Upper lobe of right lung (tissue), 1 donor: Measurements from ENCODE around the gene SRP68. TPM values are rescaled to one million over a fixed set of nuclear protein-coding genes. Genes with fewer than 3 reads are reported as not detected.

ENCODE experiments used
- ATAC-seq: fragments of 200-7000 bp; cut with Tn5 transposase; one replicate; pipeline ENCODE4 v1.9.1; 2020; ENCODE audit warnings: mild to moderate bottlenecking, moderate library complexity
- DNase-seq: peaks from one replicate; pipeline ENCODE4 v3.0.0-alpha.2; 2020
- H3K27ac ChIP-seq: fragments of 200-600 bp; one replicate; pipeline ENCODE4 v1.8.0; 2022
- H3K27me3 ChIP-seq: fragments of 200-600 bp; one replicate; pipeline ENCODE4 v1.8.0; 2022; ENCODE audit warnings: mild to moderate bottlenecking
- H3K36me3 ChIP-seq: fragments of 200-600 bp; one replicate; pipeline ENCODE4 v1.8.0; 2022
- H3K4me1 ChIP-seq: fragments of 200-600 bp; one replicate; pipeline ENCODE4 v1.8.0; 2022
- H3K4me3 ChIP-seq: fragments of 200-600 bp; one replicate; pipeline ENCODE4 v1.8.0; 2022; ENCODE audit warnings: mild to moderate bottlenecking
- H3K9me3 ChIP-seq: fragments of 200-600 bp; one replicate; pipeline ENCODE4 v1.8.0; 2022
- CTCF ChIP-seq: fragments of 200-600 bp; IDR thresholded peaks from one replicate; pipeline ENCODE4 v1.8.0; 2022; ENCODE audit warnings: antibody characterized with exemption
- intact Hi-C: fragments of 100-400 bp; cut with DNase I; formaldehyde crosslinking; loops from one replicate; pipeline ENCODE4 v1.11.0; 2022
- total RNA-seq: library from RNA; stranded (reverse); fragmentation: NEBNext Ultra II Directional; extraction: Animal tissue kit (Norgen Biotek cat#: 25700); gene quantifications from one replicate; pipeline ENCODE4 v1.2.1, GENCODE V29; 2021
- donor health status: DM: no; HTN: yes; CAD: no; lungs with severe emphysema.

Gene SRP68
- total RNA-seq, 1 donor from 2014 or later: 74.9 TPM

GRCh38 chr17:76003915-76004314 lies 68.4 kb downstream of the SRP68 start:
- H3K4me3 ChIP-seq: no peak overlapping the region
- no peak for TF ChIP-seq CTCF
- H3K27ac ChIP-seq: peak overlapping the region; percentile 42
- no peaks in the 10 kb centered on the region for H3K9me3 ChIP-seq
- no peaks in the 10 kb centered on the region for H3K36me3 ChIP-seq
- H3K4me1 ChIP-seq: peaks cover 16% of the 10 kb centered on the region
- no peak for DNase-seq
- H3K27me3 ChIP-seq: no peaks in the 10 kb centered on the region
- intact Hi-C loops: no loop called here
- ATAC-seq: no peak

- DNase-seq: no peak
- Histone ChIP-seq H3K9me3 (no peaks in the 10 kb centered on the region), H3K4me3 (no peak overlapping the region), H3K27me3 (no peaks in the 10 kb centered on the region), H3K27ac (no peak overlapping the region), H3K4me1 (peaks cover 25% of the 10 kb centered on the region), H3K36me3 (no peaks in the 10 kb centered on the region)
- no peak for ATAC-seq
- intact Hi-C loops: no loop called here
- no peak for TF ChIP-seq CTCF
These were observed 70.2 kb downstream of the SRP68 start for GRCh38 chr17:76002100-76002499.

- Histone ChIP-seq H3K27me3 (no peaks in the 10 kb centered on the region), H3K4me1 (peaks cover 29% of the 10 kb centered on the region), H3K27ac (no peak within 1 kb of the TSS), H3K4me3 (no peak within 1 kb of the TSS), H3K36me3 (no peaks in the 10 kb centered on the region), H3K9me3 (no peaks in the 10 kb centered on the region)
- TF ChIP-seq CTCF: no peak
- DNase-seq (no peak), ATAC-seq (no peak)
- intact Hi-C loops: no loop called here
These were observed 71.4 kb downstream of the SRP68 start, which contains the start of gene CDK3 for GRCh38 chr17:76000755-76001521. TSS of gene CDK3 (plus strand) at chr17:76000855. CDS start at chr17:76001426, 571 bp downstream.

- peak; percentile 53 for ATAC-seq
- TF ChIP-seq CTCF: peak; percentile 63
- DNase-seq: no peak
- no peak overlapping the region for H3K27ac ChIP-seq
- no peaks in the 10 kb centered on the region for H3K27me3 ChIP-seq
- H3K4me3 ChIP-seq: no peak overlapping the region
- no peaks in the 10 kb centered on the region for H3K9me3 ChIP-seq
- intact Hi-C loops: no loop called here
- no peaks in the 10 kb centered on the region for H3K36me3 ChIP-seq
- H3K4me1 ChIP-seq: peaks cover 29% of the 10 kb centered on the region
These were observed 72.1 kb downstream of the SRP68 start for GRCh38 chr17:76000016-76000754.

- intact Hi-C loops: no loop called here
- DNase-seq (no peak), ATAC-seq (no peak)
- H3K27me3 ChIP-seq: no peaks in the 10 kb centered on the region
- peaks cover 19% of the 10 kb centered on the region for H3K4me1 ChIP-seq
- H3K27ac ChIP-seq: peak overlapping the region; percentile 37
- H3K36me3 ChIP-seq: peaks cover 11% of the 10 kb centered on the region
- no peak for TF ChIP-seq CTCF
- no peaks in the 10 kb centered on the region for H3K9me3 ChIP-seq
- H3K4me3 ChIP-seq: no peak overlapping the region
These were observed 74.0 kb downstream of the SRP68 start for GRCh38 chr17:75998327-75998795.
